HG03521 (cell line): ENCODE measurements around the gene VPS4A.
"Not testable (repeated sequence)": the region's sequence is repeated elsewhere in the genome, so short reads cannot be mapped to it uniquely, and the experiment has no call there.

Experiments used
- ATAC-seq: cut with Tn5 transposase; IDR thresholded peaks from one replicate; pipeline ENCODE4 v1.9.1; 2021; ENCODE audit warnings: mild to moderate bottlenecking, moderate library complexity; ENCODE audit not compliant: unreplicated experiment

The VPS4A gene

DNA sequence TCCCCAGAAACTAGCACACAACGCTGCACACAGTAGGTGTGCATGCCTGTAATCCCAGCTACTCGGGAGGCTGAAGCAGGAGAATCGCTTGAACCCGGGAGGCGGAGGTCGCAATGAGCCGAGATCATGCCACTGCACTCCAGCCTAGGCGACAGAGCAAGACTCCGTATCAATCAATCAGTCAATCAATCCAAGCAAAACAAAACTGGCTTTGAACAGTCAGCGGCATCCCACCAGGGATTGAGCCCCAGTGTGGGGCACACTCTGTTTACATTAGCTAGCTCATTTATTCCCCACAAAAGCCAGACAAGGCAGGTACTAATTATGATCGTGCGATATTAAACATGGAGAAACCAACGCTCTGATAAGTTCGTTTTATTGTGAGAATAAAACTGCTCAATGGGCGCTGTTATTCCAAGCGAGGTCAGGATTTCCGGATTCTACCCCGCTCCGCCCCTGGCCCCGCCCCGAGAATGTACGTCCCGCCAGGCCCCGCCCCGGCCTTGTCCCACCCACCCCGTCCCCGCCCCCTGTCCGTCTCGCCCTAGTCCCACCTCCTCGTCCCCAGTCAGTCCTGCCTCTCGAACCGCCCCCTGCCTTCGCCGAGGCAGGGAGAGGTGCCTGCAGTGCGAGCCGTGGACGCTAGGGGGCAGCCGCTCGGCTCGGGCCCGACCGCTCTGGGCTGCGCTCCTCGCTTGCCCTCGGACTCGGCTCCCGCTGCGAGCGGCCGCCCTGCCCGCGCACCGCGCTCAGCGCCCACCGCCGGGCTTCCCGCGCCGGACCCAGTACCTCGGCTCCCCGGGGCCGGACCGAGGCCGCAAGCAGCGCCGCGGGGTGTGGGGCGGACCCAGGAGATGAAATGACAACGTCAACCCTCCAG is at the start of gene VPS4A:
VPS4A (plus strand) TSS at position 698 of the 880 bp plus-strand sequence; CDS start at position 860, 162 bp downstream.
- ATAC-seq, result peak; percentile 91

DNA sequence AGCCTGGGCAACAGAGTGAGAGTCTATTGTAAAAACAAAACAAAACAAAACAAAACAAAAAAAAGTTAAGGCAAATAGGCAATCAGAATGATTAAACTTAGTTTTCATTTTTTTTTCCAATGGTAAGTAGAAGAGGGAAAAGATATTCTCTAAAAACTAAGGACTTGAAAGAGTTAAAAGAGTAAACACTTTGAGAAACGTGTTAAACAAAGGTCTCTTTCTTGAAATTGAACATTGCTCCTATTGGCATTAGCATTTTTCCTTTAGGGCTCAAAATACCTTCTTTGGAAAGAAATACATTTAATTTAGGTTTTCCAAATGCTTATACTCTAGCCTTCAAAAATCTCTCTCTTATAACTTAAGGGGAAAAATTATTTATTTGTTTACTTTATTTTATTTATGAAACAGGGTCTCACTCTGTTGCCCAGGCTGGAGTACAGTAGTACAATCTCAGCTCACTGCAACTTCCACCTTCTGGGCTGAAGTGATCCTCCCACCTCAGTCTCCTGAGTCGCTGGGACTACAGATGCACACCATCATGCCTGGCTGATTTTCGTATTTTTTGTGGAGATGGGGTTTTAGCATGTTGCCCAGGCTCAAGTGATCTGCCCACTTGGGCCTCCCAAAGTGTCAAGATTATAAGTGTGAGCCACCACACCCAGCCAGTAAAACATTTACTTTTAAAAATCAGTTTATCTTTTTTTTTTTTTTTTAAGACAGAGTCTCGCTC is 44.7 kb upstream of the VPS4A start:
- ATAC-seq, result no peak

- ATAC-seq, result no peak
Observed at GRCh38 chr16:69267633-69268032, 43.5 kb upstream of the VPS4A start.

DNA sequence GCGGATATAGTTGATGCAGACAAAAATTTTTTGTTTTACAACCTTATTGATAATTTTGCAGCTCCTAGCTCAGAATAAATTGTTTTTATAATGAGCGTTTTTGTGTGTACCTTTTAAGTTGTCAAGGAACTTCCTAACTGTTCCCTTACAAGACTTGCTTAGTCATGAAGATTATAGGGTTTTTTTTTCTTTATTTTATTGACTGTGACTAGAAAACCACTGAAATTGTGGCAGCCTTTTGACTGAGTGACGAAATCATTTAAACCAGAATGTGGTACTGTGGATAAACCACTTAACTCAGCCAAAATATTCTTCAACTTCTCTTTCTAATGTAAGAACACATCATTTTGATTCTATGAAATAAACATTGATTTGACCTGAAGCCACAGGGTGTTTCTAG is 40.8 kb upstream of the VPS4A start:
- no peak for ATAC-seq

GRCh38 chr16:69270831-69271230 is 40.3 kb upstream of the VPS4A start:
- no peak for ATAC-seq

- ATAC-seq, result no peak
Observed at GRCh38 chr16:69273009-69273408, 38.1 kb upstream of the VPS4A start.

GRCh38 chr16:69274699-69275235 is 36.4 kb upstream of the VPS4A start:
- ATAC-seq, result no peak

- no peak for ATAC-seq
Observed at GRCh38 chr16:69276148-69277115, 34.7 kb upstream of the VPS4A start.

- ATAC-seq, result no peak
Observed at GRCh38 chr16:69277413-69277812, 33.7 kb upstream of the VPS4A start.

- no peak for ATAC-seq
Observed at GRCh38 chr16:69283851-69284250, 27.3 kb upstream of the VPS4A start.

DNA sequence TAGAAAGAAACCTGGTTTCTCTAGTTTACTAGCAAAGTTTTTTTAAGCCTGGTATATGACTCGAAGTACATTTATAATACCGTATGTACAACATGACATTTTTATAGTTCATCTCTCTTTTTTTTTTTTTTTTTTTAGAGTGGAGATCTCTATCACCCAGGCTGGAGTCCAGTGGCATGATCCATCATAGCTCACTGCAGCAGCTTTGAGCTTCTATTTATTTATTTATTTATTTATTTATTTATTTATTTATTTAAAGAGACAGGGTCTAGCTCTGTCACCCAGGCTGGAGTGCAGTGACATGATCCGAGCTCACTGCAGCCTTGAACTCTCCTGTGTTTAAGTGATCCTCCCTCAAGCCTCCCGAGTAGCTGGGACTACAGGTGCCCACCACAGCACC is 25.9 kb upstream of the VPS4A start:
- ATAC-seq, result no peak

GRCh38 chr16:69286941-69287713 is 24.0 kb upstream of the VPS4A start:
- ATAC-seq, result no peak

GRCh38 chr16:69291657-69292056 is 19.5 kb upstream of the VPS4A start:
- ATAC-seq, result not testable (repeated sequence)

- ATAC-seq, result no peak
Observed at GRCh38 chr16:69293401-69293800, 17.7 kb upstream of the VPS4A start.

GRCh38 chr16:69294051-69294450 is 17.1 kb upstream of the VPS4A start:
- ATAC-seq, result no peak

DNA sequence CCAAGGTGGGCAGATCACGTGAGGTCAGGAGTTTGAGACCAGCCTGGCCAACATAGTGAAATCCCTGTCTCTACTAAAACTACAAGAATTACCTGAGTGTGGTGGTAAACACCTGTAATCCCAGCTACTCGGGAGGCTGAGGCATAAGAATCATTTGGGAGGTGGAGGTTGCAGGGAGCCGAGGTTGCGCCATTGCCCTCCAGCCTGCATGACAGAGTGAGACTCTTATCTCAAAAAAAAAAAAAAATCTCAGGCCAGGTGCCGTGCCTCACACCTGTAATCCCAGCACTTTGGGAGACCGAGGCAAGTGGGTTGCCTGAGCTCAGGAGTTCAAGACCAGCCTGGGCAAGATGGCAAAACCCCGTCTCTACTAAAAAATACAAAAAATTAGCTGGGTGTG is 14.4 kb upstream of the VPS4A start:
- not testable (repeated sequence) for ATAC-seq

- ATAC-seq, result no peak
Observed at GRCh38 chr16:69298261-69298660, 12.9 kb upstream of the VPS4A start.

- no peak for ATAC-seq
Observed at GRCh38 chr16:69301187-69301586, 10.0 kb upstream of the VPS4A start.

GRCh38 chr16:69301861-69302260 is 9.3 kb upstream of the VPS4A start:
- no peak for ATAC-seq

DNA sequence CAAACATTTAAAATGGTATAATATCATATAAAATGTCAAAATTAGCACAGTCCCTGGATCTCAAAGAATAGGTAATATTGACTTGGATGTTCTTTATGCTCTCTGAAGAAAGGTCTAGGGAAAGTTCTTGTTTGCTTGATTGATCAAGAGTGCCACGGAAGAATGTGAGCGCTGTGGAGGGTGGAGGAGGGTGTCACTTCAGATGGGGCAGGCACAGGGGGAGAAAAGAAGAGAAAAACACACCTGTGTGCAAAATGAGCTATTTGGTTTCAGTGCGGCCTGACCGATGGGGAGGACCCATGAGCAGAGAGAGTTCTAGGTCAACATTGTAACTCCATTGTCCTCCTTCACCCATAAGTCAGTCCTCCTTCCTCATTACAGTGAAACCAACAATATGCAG is 8.8 kb upstream of the VPS4A start:
- no peak for ATAC-seq
